Type B pancreatic cell (in vitro differentiated cells): Measurements from ENCODE around the gene ABI3BP. TPM values are rescaled to one million over a fixed set of nuclear protein-coding genes. Genes with fewer than 3 reads are reported as not detected.
A peak's percentile ranks its signal among the peaks of the same experiment; 100 is the strongest.

Source experiments
- DNase-seq: peaks from one replicate; pipeline ENCODE4 v3.0.0; 2021; ENCODE audit warnings: mixed read lengths; ENCODE audit not compliant: unreplicated experiment; ENCODE audit errors: extremely low spot score
- H3K27ac Mint-ChIP-seq: 2 replicates; pipeline ENCODE4 v1.8.0; 2021; ENCODE audit warnings: mild to moderate bottlenecking, mixed read lengths
- H3K27me3 Mint-ChIP-seq: 2 replicates; pipeline ENCODE4 v1.8.0; 2021; ENCODE audit warnings: mixed read lengths
- H3K36me3 Mint-ChIP-seq: 2 replicates; pipeline ENCODE4 v1.8.0; 2021; ENCODE audit warnings: mixed read lengths
- H3K4me1 Mint-ChIP-seq: one replicate; pipeline ENCODE4 v1.8.0; 2021; ENCODE audit warnings: mixed read lengths; ENCODE audit not compliant: unreplicated experiment
- H3K4me3 Mint-ChIP-seq: 2 replicates; pipeline ENCODE4 v1.8.0; 2021; ENCODE audit warnings: mild to moderate bottlenecking, mixed read lengths
- H3K9me3 Mint-ChIP-seq: 2 replicates; pipeline ENCODE4 v1.8.0; 2021; ENCODE audit warnings: mixed read lengths
- CTCF ChIP-seq: fragments of 200-600 bp; sonication (generic); conservative IDR thresholded peaks from 2 replicates; pipeline ENCODE4 v1.5.0; 2021; ENCODE audit warnings: antibody characterized with exemption, mild to moderate bottlenecking
- total RNA-seq: library from RNA; stranded (reverse); gene quantifications from 2 replicates; pipeline ENCODE4 v1.2.1, GENCODE V29; 2021; ENCODE audit warnings: low replicate concordance

Gene ABI3BP
- total RNA-seq, 1 donor from 2014 or later = 7.3 TPM

GRCh38 chr3:100802126-100802525 is 191.1 kb downstream of the ABI3BP start:
- H3K4me1 Mint-ChIP-seq = no peaks in the 10 kb centered on the region

GRCh38 chr3:100798012-100798411 is 195.2 kb downstream of the ABI3BP start:
- TF ChIP-seq CTCF = no peak
- DNase-seq = no peak
- H3K27ac Mint-ChIP-seq = no peak overlapping the region
- H3K4me1 Mint-ChIP-seq = no peaks in the 10 kb centered on the region
- no peaks in the 10 kb centered on the region for H3K27me3 Mint-ChIP-seq
- no peak overlapping the region for H3K4me3 Mint-ChIP-seq
- no peaks in the 10 kb centered on the region for H3K9me3 Mint-ChIP-seq
- H3K36me3 Mint-ChIP-seq = no peaks in the 10 kb centered on the region

More at GRCh38 chr3:100802126-100802525, 191.1 kb downstream of the ABI3BP start:
- peaks cover 3% of the 10 kb centered on the region for H3K27me3 Mint-ChIP-seq
- no peak overlapping the region for H3K27ac Mint-ChIP-seq
- DNase-seq = no peak
- TF ChIP-seq CTCF = no peak
- no peaks in the 10 kb centered on the region for H3K9me3 Mint-ChIP-seq
- no peak overlapping the region for H3K4me3 Mint-ChIP-seq
- H3K36me3 Mint-ChIP-seq = no peaks in the 10 kb centered on the region

GRCh38 chr3:100796556-100796955 is 196.7 kb downstream of the ABI3BP start:
- Mint-ChIP-seq H3K9me3 (no peaks in the 10 kb centered on the region), H3K27me3 (no peaks in the 10 kb centered on the region), H3K36me3 (no peaks in the 10 kb centered on the region), H3K4me1 (no peaks in the 10 kb centered on the region), H3K27ac (no peak overlapping the region), H3K4me3 (no peak overlapping the region)
- peak; percentile 30 for TF ChIP-seq CTCF
- no peak for DNase-seq

GRCh38 chr3:100789579-100789978 is 203.6 kb downstream of the ABI3BP start:
- H3K9me3 Mint-ChIP-seq = no peaks in the 10 kb centered on the region
- no peak overlapping the region for H3K4me3 Mint-ChIP-seq
- no peaks in the 10 kb centered on the region for H3K4me1 Mint-ChIP-seq
- DNase-seq = no peak
- H3K27ac Mint-ChIP-seq = no peak overlapping the region
- no peaks in the 10 kb centered on the region for H3K27me3 Mint-ChIP-seq
- no peak for TF ChIP-seq CTCF
- no peaks in the 10 kb centered on the region for H3K36me3 Mint-ChIP-seq

- Mint-ChIP-seq H3K36me3 (no peaks in the 10 kb centered on the region), H3K27me3 (no peaks in the 10 kb centered on the region), H3K27ac (no peak overlapping the region), H3K4me3 (no peak overlapping the region), H3K9me3 (no peaks in the 10 kb centered on the region), H3K4me1 (no peaks in the 10 kb centered on the region)
- no peak for DNase-seq
- no peak for TF ChIP-seq CTCF
Observed at GRCh38 chr3:100783619-100784018, 209.6 kb downstream of the ABI3BP start.

GRCh38 chr3:100782906-100783305 is 210.3 kb downstream of the ABI3BP start:
- TF ChIP-seq CTCF = no peak
- Mint-ChIP-seq H3K4me3 (no peak overlapping the region), H3K4me1 (no peaks in the 10 kb centered on the region), H3K27ac (no peak overlapping the region), H3K36me3 (no peaks in the 10 kb centered on the region), H3K9me3 (no peaks in the 10 kb centered on the region), H3K27me3 (no peaks in the 10 kb centered on the region)
- DNase-seq = no peak
